Measurements from ENCODE around the gene TSGA10IP.

TSGA10IP gene

DNA sequence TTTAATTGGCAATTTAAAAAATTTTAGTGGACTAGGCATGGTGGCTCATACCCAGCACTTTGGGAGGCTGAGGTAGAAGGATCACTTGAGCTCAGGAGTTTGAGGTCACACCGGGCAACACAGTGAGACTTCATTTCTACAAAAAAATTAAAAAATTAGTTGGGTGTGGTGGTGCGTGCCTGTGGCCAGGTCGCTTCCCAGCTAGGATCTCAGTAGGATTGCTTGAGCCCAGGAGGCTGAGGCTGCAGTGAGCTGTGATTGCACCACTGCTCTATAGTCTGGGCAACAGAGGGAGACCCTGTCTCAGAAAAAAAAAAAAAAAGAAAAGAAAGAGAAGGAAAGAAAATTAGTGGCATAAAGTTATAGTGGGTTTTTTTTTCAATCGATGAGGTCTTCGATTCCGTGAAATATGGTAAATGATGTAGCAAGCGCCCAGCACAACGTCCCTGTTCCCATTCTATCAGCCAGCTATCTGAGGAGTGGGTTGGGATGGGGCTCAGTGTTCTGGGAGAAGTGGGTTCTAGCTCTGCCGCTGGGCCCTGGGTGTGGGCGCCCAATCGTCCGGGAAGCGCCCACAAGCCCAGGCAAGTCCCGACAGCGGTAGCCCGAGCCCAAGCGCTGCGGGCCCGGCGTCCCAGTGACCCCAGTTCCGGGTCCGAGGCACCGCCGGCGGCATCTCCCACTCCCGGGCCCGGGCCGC is 46.5 kb upstream of the TSGA10IP start:
- H2BK120ac ChIP-seq (ENCODE audit: insufficient read depth, low read length, poor library complexity) = peak overlapping the region; percentile 85
- peak overlapping the region; percentile 61 for H3K4me3 ChIP-seq (ENCODE audit: low read depth, low read length)
- no peak overlapping the region for H3K23ac ChIP-seq (ENCODE audit: low read length)
- no CpG with 5 or more reads among the region's 28 CpGs for WGBS (ENCODE audit: extremely low coverage, insufficient coverage, insufficient read length)
- no peaks in the 10 kb centered on the region for H3K9me3 ChIP-seq (ENCODE audit: insufficient read depth, low read depth, low read length)
- H2AK5ac ChIP-seq (ENCODE audit: low read length) = no peak overlapping the region
- peaks cover 8% of the 10 kb centered on the region for H3K79me2 ChIP-seq (ENCODE audit: control insufficient read depth, insufficient read depth, low read length, poor library complexity)
- peak overlapping the region; percentile 80 for H3K4ac ChIP-seq (ENCODE audit: low read depth, low read length)
- peaks cover 33 to 38% of the 10 kb centered on the region in 2 experiments for H3K4me1 ChIP-seq (ENCODE audit: control insufficient read depth in 1 of 2, insufficient read depth in 2 of 2, low read length in 2 of 2)
- peak overlapping the region; percentile 38 for H2AFZ ChIP-seq (ENCODE audit: insufficient read depth, low read length, poor library complexity)
- H3K79me1 ChIP-seq (ENCODE audit: low read length) = peaks cover 20% of the 10 kb centered on the region
- no peak overlapping the region for H3K9ac ChIP-seq (ENCODE audit: low read length)
- peak overlapping the region; percentile 32 for H3K27ac ChIP-seq (ENCODE audit: low read depth, low read length)
- peak overlapping the region; percentile 8 for H2BK5ac ChIP-seq (ENCODE audit: low read depth, low read length, poor library complexity)
- H2BK12ac ChIP-seq (ENCODE audit: low read length) = peak overlapping the region; percentile 42
- DNase-seq = no peak
- H3K18ac ChIP-seq (ENCODE audit: low read length) = peak overlapping the region; percentile 81
- peaks cover 13% of the 10 kb centered on the region for H3K27me3 ChIP-seq (ENCODE audit: insufficient read depth, low read length)
- peak overlapping the region; percentile 49 for H4K12ac ChIP-seq (ENCODE audit: low read depth, low read length)
- peak overlapping the region; percentile 89 for H4K8ac ChIP-seq (ENCODE audit: low read depth, low read length)
- peaks cover 0 to 5% of the 10 kb centered on the region in 2 experiments for H3K36me3 ChIP-seq (ENCODE audit: control insufficient read depth in 1 of 2, insufficient read depth in 2 of 2, low read length in 2 of 2)
- H3K4me2 ChIP-seq (ENCODE audit: low read length) = peak overlapping the region; percentile 85
- peak overlapping the region; percentile 56 for H3K14ac ChIP-seq (ENCODE audit: low read length)
- peak overlapping the region; percentile 90 for H4K91ac ChIP-seq (ENCODE audit: low read depth, low read length)

DNA sequence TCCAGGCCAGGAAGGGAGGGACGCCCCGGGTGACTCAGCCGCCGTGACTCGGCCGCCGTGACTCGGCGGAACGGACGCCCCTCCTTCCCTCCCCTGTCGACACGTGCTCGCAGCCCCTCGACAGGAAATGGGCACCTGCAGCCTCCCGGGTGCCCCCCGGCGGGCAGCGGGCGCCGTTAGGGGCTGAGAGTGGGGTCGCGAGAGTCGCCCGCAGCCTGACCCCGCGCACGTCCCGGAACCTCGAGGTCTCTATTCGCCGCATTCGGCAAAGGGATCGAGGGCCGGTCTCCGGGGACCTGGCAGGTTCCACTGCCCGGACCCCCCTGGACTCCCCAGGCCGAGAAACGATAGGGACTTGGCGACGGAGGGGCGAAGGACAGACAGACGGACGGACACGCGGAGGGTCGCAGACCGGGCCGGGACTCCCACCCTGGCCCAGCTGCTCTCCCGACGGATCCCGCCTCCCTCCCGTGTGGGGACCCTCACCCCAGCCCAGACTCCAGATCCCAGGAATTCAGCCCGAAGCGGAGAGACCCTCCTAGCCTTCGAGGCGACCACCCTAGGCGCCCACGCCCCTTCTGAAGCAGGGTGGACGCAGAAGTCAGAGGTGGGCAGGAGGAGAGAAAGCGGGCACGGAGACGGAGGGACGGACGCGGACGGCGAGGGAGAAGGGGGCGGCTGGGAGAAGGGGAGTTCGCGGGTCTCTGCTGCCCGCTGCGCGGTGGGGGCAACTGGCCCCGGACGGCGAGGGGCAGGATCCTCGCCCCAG is 45.7 kb upstream of the TSGA10IP start:
- WGBS (ENCODE audit: extremely low coverage, insufficient coverage, insufficient read length) = no CpG with 5 or more reads among the region's 78 CpGs
- H3K14ac ChIP-seq (ENCODE audit: low read length) = peak overlapping the region; percentile 56
- DNase-seq = peak; percentile 46 to 61

DNA sequence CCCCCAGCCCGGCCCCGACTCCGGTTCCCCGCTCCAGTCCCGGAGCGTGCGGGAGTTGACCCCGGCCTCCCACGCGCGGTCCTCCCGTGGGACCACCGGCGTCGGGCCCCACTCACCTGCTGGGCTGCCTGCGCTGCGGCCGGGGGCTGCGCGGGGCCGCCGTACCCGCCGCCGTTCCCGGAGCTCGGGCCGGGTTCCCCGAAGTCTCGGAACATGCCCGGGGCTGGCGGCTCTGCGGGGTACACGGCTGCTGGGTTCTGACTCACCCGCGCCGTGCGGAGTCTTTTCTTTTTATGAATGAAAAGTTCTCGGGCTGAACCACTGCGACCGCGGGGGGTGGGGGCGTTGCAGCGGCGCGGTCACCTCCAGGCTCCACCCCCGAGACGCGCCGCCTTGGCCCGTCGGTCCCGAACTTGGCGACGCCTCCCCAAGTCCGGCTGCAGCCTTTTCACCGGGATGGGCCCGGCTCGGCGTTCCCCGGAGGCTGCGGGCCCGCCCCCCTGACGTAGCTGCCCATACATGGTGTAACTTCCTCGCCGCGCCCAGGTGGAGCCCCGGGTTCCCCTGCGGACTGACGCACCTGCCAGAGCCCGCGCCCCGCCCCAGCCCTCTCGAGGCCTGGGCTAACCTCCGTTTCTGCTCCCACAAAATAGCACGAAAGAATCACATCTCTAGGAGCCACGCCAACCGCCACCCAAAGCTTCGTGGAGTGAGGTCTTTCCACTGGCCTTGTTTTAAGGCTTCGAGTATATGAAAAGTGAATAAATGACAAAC is 45.0 kb upstream of the TSGA10IP start, which contains the start of gene FOSL1:
FOSL1 (minus strand) TSS at position 264 of the 774 bp plus-strand sequence; CDS start at position 215, 49 bp downstream.
- Histone ChIP-seq H3K18ac (ENCODE audit: low read length) (peak within 1 kb of the TSS; percentile 81), H2BK5ac (ENCODE audit: low read depth, low read length, poor library complexity) (peak within 1 kb of the TSS; percentile 8), H3K14ac (ENCODE audit: low read length) (peak within 1 kb of the TSS; percentile 56), H2AK5ac (ENCODE audit: low read length) (peak within 1 kb of the TSS; percentile 27), H3K79me1 (ENCODE audit: low read length) (peaks cover 20% of the 10 kb centered on the region), H3K4ac (ENCODE audit: low read depth, low read length) (peak within 1 kb of the TSS; percentile 26), H3K27me3 (ENCODE audit: insufficient read depth, low read length) (peaks cover 13% of the 10 kb centered on the region), H3K4me1 (ENCODE audit: control insufficient read depth in 1 of 2, insufficient read depth in 2 of 2, low read length in 2 of 2) (peaks cover 33 to 38% of the 10 kb centered on the region in 2 experiments), H4K91ac (ENCODE audit: low read depth, low read length) (peak within 1 kb of the TSS; percentile 90), H3K9ac (ENCODE audit: low read length) (peak within 1 kb of the TSS; percentile 1), H3K79me2 (ENCODE audit: control insufficient read depth, insufficient read depth, low read length, poor library complexity) (peaks cover 8% of the 10 kb centered on the region), H3K9me3 (ENCODE audit: insufficient read depth, low read depth, low read length) (no peaks in the 10 kb centered on the region), H2BK12ac (ENCODE audit: low read length) (peak within 1 kb of the TSS; percentile 21), H3K23ac (ENCODE audit: low read length) (no peak within 1 kb of the TSS), H3K27ac (ENCODE audit: low read depth, low read length) (peak within 1 kb of the TSS; percentile 32), H3K4me2 (ENCODE audit: low read length) (peak within 1 kb of the TSS; percentile 85), H3K36me3 (ENCODE audit: control insufficient read depth in 1 of 2, insufficient read depth in 2 of 2, low read length in 2 of 2) (peaks cover 0 to 5% of the 10 kb centered on the region in 2 experiments), H2AFZ (ENCODE audit: insufficient read depth, low read length, poor library complexity) (peak within 1 kb of the TSS; percentile 38), H4K12ac (ENCODE audit: low read depth, low read length) (peak within 1 kb of the TSS; percentile 49), H2BK120ac (ENCODE audit: insufficient read depth, low read length, poor library complexity) (peak within 1 kb of the TSS; percentile 85), H3K4me3 (ENCODE audit: low read depth, low read length) (peak within 1 kb of the TSS; percentile 61), H4K8ac (ENCODE audit: low read depth, low read length) (peak within 1 kb of the TSS; percentile 89)
- DNase-seq = peak; percentile 88 to 92
- no CpG with 5 or more reads among the region's 80 CpGs for WGBS (ENCODE audit: extremely low coverage, insufficient coverage, insufficient read length)

More for the DNA sequence above, 45.7 kb upstream of the TSGA10IP start:
- peak overlapping the region; percentile 85 for H2BK120ac ChIP-seq (ENCODE audit: insufficient read depth, low read length, poor library complexity)
- peak overlapping the region; percentile 81 for H3K18ac ChIP-seq (ENCODE audit: low read length)
- H4K8ac ChIP-seq (ENCODE audit: low read depth, low read length) = peak overlapping the region; percentile 89
- H4K12ac ChIP-seq (ENCODE audit: low read depth, low read length) = peak overlapping the region; percentile 49
- peak overlapping the region; percentile 38 for H2AFZ ChIP-seq (ENCODE audit: insufficient read depth, low read length, poor library complexity)
- H3K79me1 ChIP-seq (ENCODE audit: low read length) = peaks cover 20% of the 10 kb centered on the region
- peaks cover 33 to 38% of the 10 kb centered on the region in 2 experiments for H3K4me1 ChIP-seq (ENCODE audit: control insufficient read depth in 1 of 2, insufficient read depth in 2 of 2, low read length in 2 of 2)
- no peaks in the 10 kb centered on the region for H3K9me3 ChIP-seq (ENCODE audit: insufficient read depth, low read depth, low read length)
- H3K4me3 ChIP-seq (ENCODE audit: low read depth, low read length) = peak overlapping the region; percentile 61
- peaks cover 13% of the 10 kb centered on the region for H3K27me3 ChIP-seq (ENCODE audit: insufficient read depth, low read length)
- H2BK12ac ChIP-seq (ENCODE audit: low read length) = peak overlapping the region; percentile 21
- H3K27ac ChIP-seq (ENCODE audit: low read depth, low read length) = peak overlapping the region; percentile 32
- peak overlapping the region; percentile 27 for H2AK5ac ChIP-seq (ENCODE audit: low read length)
- H3K4ac ChIP-seq (ENCODE audit: low read depth, low read length) = peak overlapping the region; percentile 26
- no peak overlapping the region for H3K23ac ChIP-seq (ENCODE audit: low read length)
- peak overlapping the region; percentile 85 for H3K4me2 ChIP-seq (ENCODE audit: low read length)
- H3K79me2 ChIP-seq (ENCODE audit: control insufficient read depth, insufficient read depth, low read length, poor library complexity) = peaks cover 8% of the 10 kb centered on the region
- peaks cover 0 to 5% of the 10 kb centered on the region in 2 experiments for H3K36me3 ChIP-seq (ENCODE audit: control insufficient read depth in 1 of 2, insufficient read depth in 2 of 2, low read length in 2 of 2)
- peak overlapping the region; percentile 1 for H3K9ac ChIP-seq (ENCODE audit: low read length)
- H2BK5ac ChIP-seq (ENCODE audit: low read depth, low read length, poor library complexity) = peak overlapping the region; percentile 8
- H4K91ac ChIP-seq (ENCODE audit: low read depth, low read length) = peak overlapping the region; percentile 90

DNA sequence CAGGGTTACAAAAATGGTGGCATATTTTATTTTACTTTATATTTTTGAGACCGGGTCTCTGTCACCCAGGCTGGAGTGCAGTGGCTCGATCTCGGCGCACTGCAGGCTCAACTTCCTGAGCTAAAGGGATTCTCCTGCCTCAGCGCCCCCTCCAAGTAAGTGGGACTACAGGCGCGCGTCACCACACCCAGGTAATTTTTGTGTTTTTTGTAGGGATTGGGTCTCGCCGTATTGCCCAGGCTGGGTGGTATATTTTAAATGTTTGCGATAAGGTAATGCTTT is 44.4 kb upstream of the TSGA10IP start:
- no peak overlapping the region for H3K23ac ChIP-seq (ENCODE audit: low read length)
- peaks cover 20% of the 10 kb centered on the region for H3K79me1 ChIP-seq (ENCODE audit: low read length)
- peaks cover 0 to 5% of the 10 kb centered on the region in 2 experiments for H3K36me3 ChIP-seq (ENCODE audit: control insufficient read depth in 1 of 2, insufficient read depth in 2 of 2, low read length in 2 of 2)
- peak overlapping the region; percentile 85 for H3K4me2 ChIP-seq (ENCODE audit: low read length)
- H2BK5ac ChIP-seq (ENCODE audit: low read depth, low read length, poor library complexity) = no peak overlapping the region
- H3K4me1 ChIP-seq (ENCODE audit: control insufficient read depth in 1 of 2, insufficient read depth in 2 of 2, low read length in 2 of 2) = peaks cover 33 to 38% of the 10 kb centered on the region in 2 experiments
- no peak overlapping the region for H2AFZ ChIP-seq (ENCODE audit: insufficient read depth, low read length, poor library complexity)
- no peak overlapping the region for H3K27ac ChIP-seq (ENCODE audit: low read depth, low read length)
- H4K8ac ChIP-seq (ENCODE audit: low read depth, low read length) = no peak overlapping the region
- WGBS (ENCODE audit: extremely low coverage, insufficient coverage, insufficient read length) = no CpG with 5 or more reads among the region's 11 CpGs
- no peak overlapping the region for H4K12ac ChIP-seq (ENCODE audit: low read depth, low read length)
- no peak overlapping the region for H3K18ac ChIP-seq (ENCODE audit: low read length)
- H3K9me3 ChIP-seq (ENCODE audit: insufficient read depth, low read depth, low read length) = no peaks in the 10 kb centered on the region
- H2BK120ac ChIP-seq (ENCODE audit: insufficient read depth, low read length, poor library complexity) = no peak overlapping the region
- H3K4me3 ChIP-seq (ENCODE audit: low read depth, low read length) = no peak overlapping the region
- no peak overlapping the region for H2BK12ac ChIP-seq (ENCODE audit: low read length)
- no peak overlapping the region for H2AK5ac ChIP-seq (ENCODE audit: low read length)
- H3K4ac ChIP-seq (ENCODE audit: low read depth, low read length) = no peak overlapping the region
- H3K9ac ChIP-seq (ENCODE audit: low read length) = no peak overlapping the region
- no peak overlapping the region for H4K91ac ChIP-seq (ENCODE audit: low read depth, low read length)
- peaks cover 13% of the 10 kb centered on the region for H3K27me3 ChIP-seq (ENCODE audit: insufficient read depth, low read length)
- no peak for DNase-seq
- H3K14ac ChIP-seq (ENCODE audit: low read length) = no peak overlapping the region
- H3K79me2 ChIP-seq (ENCODE audit: control insufficient read depth, insufficient read depth, low read length, poor library complexity) = peaks cover 8% of the 10 kb centered on the region
